HEK293 (cell line): ENCODE measurements around the gene KREMEN1.

Source experiments
- CTCF ChIA-PET: fragments of 350-600 bp; formaldehyde crosslinking; extraction: SDS; loops from one replicate; lab custom pipeline; 2021; ENCODE audit warnings: antibody characterized with exemption; lab: Yijun Ruan, JAX
- POLR2A ChIA-PET: fragments of 300-600 bp; formaldehyde crosslinking; extraction: SDS; loops from one replicate; lab custom pipeline; 2020; ENCODE audit warnings: antibody characterized with exemption, inconsistent platforms; lab: Yijun Ruan, JAX
- H3K27ac ChIP-seq: fragments of 200-500 bp; sonication (Bioruptor generic); 2 replicates; pipeline ENCODE4 v1.5.1; 2014; ENCODE audit warnings: low read depth, low read length, control low read depth, inconsistent platforms; ENCODE audit errors: extremely low read depth
- H3K36me3 ChIP-seq, 2 experiments: fragments of 200-500 bp in 1 of 2; sonication (Bioruptor generic) in 1 of 2; 1 replicate in 1 of 2; 2 replicates in 1 of 2; pipeline ENCODE4 v1.5.1; 2014 to 2017; ENCODE audit warnings: inconsistent platforms in 2 of 2, low read length in 2 of 2; ENCODE audit not compliant: control insufficient read depth in 2 of 2, insufficient read depth in 1 of 2
- H3K4me1 ChIP-seq: fragments of 200-500 bp; sonication (Bioruptor generic); 2 replicates; pipeline ENCODE4 v1.5.1; 2014; ENCODE audit warnings: mild to moderate bottlenecking, low read length, inconsistent platforms; ENCODE audit not compliant: control insufficient read depth, insufficient read depth
- H3K4me3 ChIP-seq: 2 replicates; pipeline ENCODE4 v1.5.1; 2011; ENCODE audit warnings: low read depth, mild to moderate bottlenecking, control low read depth, low read length, moderate library complexity
- H3K9me3 ChIP-seq: fragments of 200-500 bp; sonication (Bioruptor generic); 2 replicates; pipeline ENCODE4 v1.5.1; 2014; ENCODE audit warnings: low read depth, low read length, inconsistent platforms; ENCODE audit not compliant: control insufficient read depth, insufficient read depth
- BCL11A ChIP-seq: fragments of 450-650 bp; formaldehyde crosslinking; IDR thresholded peaks from 2 replicates; pipeline ENCODE4 v1.5.1; 2016; ENCODE audit warnings: low read depth, missing biosample characterization, missing genetic modification characterization
- KLF16 ChIP-seq: fragments of 450-650 bp; formaldehyde crosslinking; IDR thresholded peaks from 2 replicates; pipeline ENCODE4 v1.5.1; 2017; ENCODE audit warnings: missing biosample characterization, missing genetic modification characterization
- ZBTB1 ChIP-seq: fragments of 450-650 bp; formaldehyde crosslinking; IDR thresholded peaks from 2 replicates; pipeline ENCODE4 v1.5.1; 2016; ENCODE audit warnings: missing biosample characterization, missing genetic modification characterization
- ZBTB20 ChIP-seq: fragments of 450-650 bp; formaldehyde crosslinking; IDR thresholded peaks from 2 replicates; pipeline ENCODE4 v1.5.1; 2016; ENCODE audit warnings: missing biosample characterization, missing genetic modification characterization
- ZEB2 ChIP-seq: fragments of 450-650 bp; formaldehyde crosslinking; IDR thresholded peaks from 2 replicates; pipeline ENCODE4 v1.5.1; 2016; ENCODE audit warnings: missing biosample characterization, missing genetic modification characterization
- ZNF2 ChIP-seq: fragments of 450-650 bp; formaldehyde crosslinking; IDR thresholded peaks from 2 replicates; pipeline ENCODE4 v1.5.1; 2016; ENCODE audit warnings: missing biosample characterization, missing genetic modification characterization
- ZNF202 ChIP-seq: fragments of 450-650 bp; formaldehyde crosslinking; IDR thresholded peaks from 2 replicates; pipeline ENCODE4 v1.5.1; 2016; ENCODE audit warnings: missing biosample characterization, missing genetic modification characterization, borderline replicate concordance
- ZNF221 ChIP-seq: fragments of 450-650 bp; formaldehyde crosslinking; IDR thresholded peaks from 2 replicates; pipeline ENCODE4 v1.5.1; 2017; ENCODE audit warnings: missing biosample characterization, missing genetic modification characterization, borderline replicate concordance
- ZNF239 ChIP-seq: fragments of 450-650 bp; formaldehyde crosslinking; IDR thresholded peaks from 2 replicates; pipeline ENCODE4 v1.5.1; 2016; ENCODE audit warnings: missing biosample characterization, missing genetic modification characterization
- ZNF266 ChIP-seq: fragments of 450-650 bp; formaldehyde crosslinking; IDR thresholded peaks from 2 replicates; pipeline ENCODE4 v1.5.1; 2016; ENCODE audit warnings: missing biosample characterization, missing genetic modification characterization, low read depth
- ZNF423 ChIP-seq: fragments of 450-650 bp; formaldehyde crosslinking; IDR thresholded peaks from 2 replicates; pipeline ENCODE4 v1.5.1; 2016; ENCODE audit warnings: missing biosample characterization, missing genetic modification characterization
- ZNF473 ChIP-seq: fragments of 450-650 bp; formaldehyde crosslinking; IDR thresholded peaks from 2 replicates; pipeline ENCODE4 v1.5.1; 2017; ENCODE audit warnings: missing biosample characterization, missing genetic modification characterization
- ZNF600 ChIP-seq: fragments of 450-650 bp; formaldehyde crosslinking; IDR thresholded peaks from 2 replicates; pipeline ENCODE4 v1.5.1; 2016; ENCODE audit warnings: missing biosample characterization, missing genetic modification characterization
- ZNF623 ChIP-seq: fragments of 450-650 bp; formaldehyde crosslinking; IDR thresholded peaks from 2 replicates; pipeline ENCODE4 v1.5.1; 2016; ENCODE audit warnings: missing biosample characterization, missing genetic modification characterization
- ZNF626 ChIP-seq: fragments of 450-650 bp; sonication (Bioruptor Pico); formaldehyde crosslinking; IDR thresholded peaks from 2 replicates; pipeline ENCODE4 v1.5.1; 2018; ENCODE audit warnings: missing biosample characterization, missing genetic modification characterization, inconsistent platforms
- ZNF660 ChIP-seq: fragments of 450-650 bp; IDR thresholded peaks from 2 replicates; pipeline ENCODE4 v1.5.1; 2018; ENCODE audit warnings: missing biosample characterization, mild to moderate bottlenecking, missing genetic modification characterization
- ZNF768 ChIP-seq: fragments of 450-650 bp; formaldehyde crosslinking; IDR thresholded peaks from 2 replicates; pipeline ENCODE4 v1.5.1; 2018; ENCODE audit warnings: missing biosample characterization, mild to moderate bottlenecking, missing genetic modification characterization
- ZSCAN23 ChIP-seq: fragments of 450-650 bp; formaldehyde crosslinking; IDR thresholded peaks from 2 replicates; pipeline ENCODE4 v1.5.1; 2016; ENCODE audit warnings: missing biosample characterization, missing genetic modification characterization
- TF ChIP-seq, protein P1 (sequence below): fragments of 450-650 bp; formaldehyde crosslinking; IDR thresholded peaks from 2 replicates; pipeline ENCODE4 v1.5.1; 2016; ENCODE audit warnings: missing biosample characterization, missing genetic modification characterization, low read depth
- TF ChIP-seq, protein P2 (sequence below): fragments of 450-650 bp; formaldehyde crosslinking; IDR thresholded peaks from 2 replicates; pipeline ENCODE4 v1.5.1; 2017; ENCODE audit warnings: missing biosample characterization, missing genetic modification characterization
- TF ChIP-seq, protein P3 (sequence below): fragments of 450-650 bp; IDR thresholded peaks from 2 replicates; pipeline ENCODE4 v1.5.1; 2018; ENCODE audit warnings: missing biosample characterization, mild to moderate bottlenecking, missing genetic modification characterization
- TF ChIP-seq, protein P4 (sequence below): fragments of 450-650 bp; formaldehyde crosslinking; IDR thresholded peaks from 2 replicates; pipeline ENCODE4 v1.5.1; 2016; ENCODE audit warnings: missing biosample characterization, missing genetic modification characterization
- TF ChIP-seq, protein P5 (sequence below): fragments of 450-650 bp; formaldehyde crosslinking; IDR thresholded peaks from 2 replicates; pipeline ENCODE4 v1.5.1; 2016; ENCODE audit warnings: missing biosample characterization, missing genetic modification characterization
- TF ChIP-seq, protein P6 (sequence below): fragments of 450-650 bp; formaldehyde crosslinking; IDR thresholded peaks from 2 replicates; pipeline ENCODE4 v1.5.1; 2016; ENCODE audit warnings: missing biosample characterization, missing genetic modification characterization

The KREMEN1 gene

DNA sequence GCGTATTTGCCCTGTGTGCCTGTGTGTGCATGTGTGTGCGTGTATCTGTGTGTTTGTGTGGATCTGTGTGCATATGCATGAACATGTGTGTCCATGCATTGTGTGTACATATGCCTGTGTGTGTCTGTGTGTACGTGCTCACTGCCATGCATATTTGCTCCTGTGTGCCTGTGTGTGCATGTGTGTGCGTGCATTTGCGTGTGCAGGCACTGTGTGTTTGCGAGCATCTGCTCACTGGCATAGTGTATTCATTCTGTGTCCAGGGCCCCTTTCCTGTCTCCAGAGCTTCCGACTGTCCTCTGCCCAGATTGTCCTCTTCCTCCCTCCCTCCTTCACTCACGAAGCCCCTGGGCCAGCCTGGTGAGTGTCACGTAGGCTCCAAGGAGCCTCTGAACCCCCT is 138.6 kb downstream of the KREMEN1 start:
- Histone ChIP-seq H3K4me3 (no peak overlapping the region), H3K9me3 (no peaks in the 10 kb centered on the region), H3K36me3 (no peaks in the 10 kb centered on the region), H3K4me1 (no peaks in the 10 kb centered on the region), H3K27ac (no peak overlapping the region)
- TF ChIP-seq, protein P1, sequence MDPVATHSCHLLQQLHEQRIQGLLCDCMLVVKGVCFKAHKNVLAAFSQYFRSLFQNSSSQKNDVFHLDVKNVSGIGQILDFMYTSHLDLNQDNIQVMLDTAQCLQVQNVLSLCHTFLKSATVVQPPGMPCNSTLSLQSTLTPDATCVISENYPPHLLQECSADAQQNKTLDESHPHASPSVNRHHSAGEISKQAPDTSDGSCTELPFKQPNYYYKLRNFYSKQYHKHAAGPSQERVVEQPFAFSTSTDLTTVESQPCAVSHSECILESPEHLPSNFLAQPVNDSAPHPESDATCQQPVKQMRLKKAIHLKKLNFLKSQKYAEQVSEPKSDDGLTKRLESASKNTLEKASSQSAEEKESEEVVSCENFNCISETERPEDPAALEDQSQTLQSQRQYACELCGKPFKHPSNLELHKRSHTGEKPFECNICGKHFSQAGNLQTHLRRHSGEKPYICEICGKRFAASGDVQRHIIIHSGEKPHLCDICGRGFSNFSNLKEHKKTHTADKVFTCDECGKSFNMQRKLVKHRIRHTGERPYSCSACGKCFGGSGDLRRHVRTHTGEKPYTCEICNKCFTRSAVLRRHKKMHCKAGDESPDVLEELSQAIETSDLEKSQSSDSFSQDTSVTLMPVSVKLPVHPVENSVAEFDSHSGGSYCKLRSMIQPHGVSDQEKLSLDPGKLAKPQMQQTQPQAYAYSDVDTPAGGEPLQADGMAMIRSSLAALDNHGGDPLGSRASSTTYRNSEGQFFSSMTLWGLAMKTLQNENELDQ (tag by site-specific recombination): no peak
- no peak for TF ChIP-seq BCL11A (tag by site-specific recombination)
- TF ChIP-seq, protein P2, sequence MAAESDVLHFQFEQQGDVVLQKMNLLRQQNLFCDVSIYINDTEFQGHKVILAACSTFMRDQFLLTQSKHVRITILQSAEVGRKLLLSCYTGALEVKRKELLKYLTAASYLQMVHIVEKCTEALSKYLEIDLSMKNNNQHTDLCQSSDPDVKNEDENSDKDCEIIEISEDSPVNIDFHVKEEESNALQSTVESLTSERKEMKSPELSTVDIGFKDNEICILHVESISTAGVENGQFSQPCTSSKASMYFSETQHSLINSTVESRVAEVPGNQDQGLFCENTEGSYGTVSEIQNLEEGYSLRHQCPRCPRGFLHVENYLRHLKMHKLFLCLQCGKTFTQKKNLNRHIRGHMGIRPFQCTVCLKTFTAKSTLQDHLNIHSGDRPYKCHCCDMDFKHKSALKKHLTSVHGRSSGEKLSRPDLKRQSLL: no peak
- TF ChIP-seq ZSCAN23 (tag by site-specific recombination): no peak
- TF ChIP-seq ZNF623: no peak
- TF ChIP-seq ZNF423 (tag by site-specific recombination): no peak
- TF ChIP-seq, protein P3, sequence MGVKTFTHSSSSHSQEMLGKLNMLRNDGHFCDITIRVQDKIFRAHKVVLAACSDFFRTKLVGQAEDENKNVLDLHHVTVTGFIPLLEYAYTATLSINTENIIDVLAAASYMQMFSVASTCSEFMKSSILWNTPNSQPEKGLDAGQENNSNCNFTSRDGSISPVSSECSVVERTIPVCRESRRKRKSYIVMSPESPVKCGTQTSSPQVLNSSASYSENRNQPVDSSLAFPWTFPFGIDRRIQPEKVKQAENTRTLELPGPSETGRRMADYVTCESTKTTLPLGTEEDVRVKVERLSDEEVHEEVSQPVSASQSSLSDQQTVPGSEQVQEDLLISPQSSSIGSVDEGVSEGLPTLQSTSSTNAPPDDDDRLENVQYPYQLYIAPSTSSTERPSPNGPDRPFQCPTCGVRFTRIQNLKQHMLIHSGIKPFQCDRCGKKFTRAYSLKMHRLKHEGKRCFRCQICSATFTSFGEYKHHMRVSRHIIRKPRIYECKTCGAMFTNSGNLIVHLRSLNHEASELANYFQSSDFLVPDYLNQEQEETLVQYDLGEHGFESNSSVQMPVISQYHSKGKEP (tag by site-specific recombination): no peak
- no peak for TF ChIP-seq ZNF600 (tag by site-specific recombination)
- no peak for TF ChIP-seq ZNF2 (tag by site-specific recombination)
- no peak for TF ChIP-seq ZNF660 (tag by site-specific recombination)
- TF ChIP-seq KLF16 (tag by site-specific recombination): no peak
- TF ChIP-seq, protein P4, sequence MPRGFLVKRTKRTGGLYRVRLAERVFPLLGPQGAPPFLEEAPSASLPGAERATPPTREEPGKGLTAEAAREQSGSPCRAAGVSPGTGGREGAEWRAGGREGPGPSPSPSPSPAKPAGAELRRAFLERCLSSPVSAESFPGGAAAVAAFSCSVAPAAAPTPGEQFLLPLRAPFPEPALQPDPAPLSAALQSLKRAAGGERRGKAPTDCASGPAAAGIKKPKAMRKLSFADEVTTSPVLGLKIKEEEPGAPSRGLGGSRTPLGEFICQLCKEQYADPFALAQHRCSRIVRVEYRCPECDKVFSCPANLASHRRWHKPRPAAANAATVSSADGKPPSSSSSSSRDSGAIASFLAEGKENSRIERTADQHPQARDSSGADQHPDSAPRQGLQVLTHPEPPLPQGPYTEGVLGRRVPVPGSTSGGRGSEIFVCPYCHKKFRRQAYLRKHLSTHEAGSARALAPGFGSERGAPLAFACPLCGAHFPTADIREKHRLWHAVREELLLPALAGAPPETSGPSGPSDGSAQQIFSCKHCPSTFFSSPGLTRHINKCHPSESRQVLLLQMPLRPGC: no peak
- TF ChIP-seq ZNF768 (tag by site-specific recombination): no peak
- no peak for TF ChIP-seq ZNF221 (tag by site-specific recombination)
- TF ChIP-seq ZBTB1 (tag by site-specific recombination): no peak
- ChIA-PET POLR2A (no interaction called here), CTCF (interaction anchor here (0.7 kb wide), 1 partner anchor 12 kb away, joined by 3 read pairs; no protein-coding TSS in a partner anchor)

DNA sequence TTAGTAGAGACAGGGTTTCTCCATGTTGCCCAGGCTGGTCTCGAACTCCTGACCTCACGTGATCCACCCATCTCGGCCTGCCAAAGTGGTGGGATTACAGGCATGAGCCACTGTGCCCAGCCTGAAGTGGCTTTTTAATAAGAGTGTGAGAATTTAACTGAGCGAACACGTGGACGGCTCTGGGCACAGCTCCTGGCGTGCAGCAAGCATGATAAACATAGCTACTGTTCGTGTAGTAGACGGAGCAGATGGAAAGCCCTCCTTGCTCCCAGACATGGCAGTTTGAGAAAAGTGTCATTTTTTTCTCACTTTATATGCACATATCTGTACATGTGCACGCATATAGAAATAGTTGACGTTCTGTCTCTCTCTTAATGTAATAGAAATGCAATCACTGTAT is 139.9 kb downstream of the KREMEN1 start:
- CTCF ChIA-PET: interaction anchor here (0.9 kb wide), 1 partner anchor 33 kb away, joined by 3 read pairs; no protein-coding TSS in a partner anchor
- POLR2A ChIA-PET: no interaction called here
- H3K4me1 ChIP-seq: no peaks in the 10 kb centered on the region
- no peaks in the 10 kb centered on the region for H3K9me3 ChIP-seq
- no peak overlapping the region for H3K27ac ChIP-seq
- no peak overlapping the region for H3K4me3 ChIP-seq
- no peaks in the 10 kb centered on the region for H3K36me3 ChIP-seq
- TF ChIP-seq ZNF239 (no peak), ZNF473 (no peak), ZBTB20 (no peak), KLF16 (tag by site-specific recombination) (no peak), ZEB2 (tag by site-specific recombination) (no peak), ZNF266 (no peak), ZNF202 (tag by site-specific recombination) (no peak), ZNF626 (no peak)
- TF ChIP-seq, protein P5, sequence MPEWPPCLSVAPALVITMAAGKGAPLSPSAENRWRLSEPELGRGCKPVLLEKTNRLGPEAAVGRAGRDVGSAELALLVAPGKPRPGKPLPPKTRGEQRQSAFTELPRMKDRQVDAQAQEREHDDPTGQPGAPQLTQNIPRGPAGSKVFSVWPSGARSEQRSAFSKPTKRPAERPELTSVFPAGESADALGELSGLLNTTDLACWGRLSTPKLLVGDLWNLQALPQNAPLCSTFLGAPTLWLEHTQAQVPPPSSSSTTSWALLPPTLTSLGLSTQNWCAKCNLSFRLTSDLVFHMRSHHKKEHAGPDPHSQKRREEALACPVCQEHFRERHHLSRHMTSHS (tag by site-specific recombination): no peak
- TF ChIP-seq, protein P6, sequence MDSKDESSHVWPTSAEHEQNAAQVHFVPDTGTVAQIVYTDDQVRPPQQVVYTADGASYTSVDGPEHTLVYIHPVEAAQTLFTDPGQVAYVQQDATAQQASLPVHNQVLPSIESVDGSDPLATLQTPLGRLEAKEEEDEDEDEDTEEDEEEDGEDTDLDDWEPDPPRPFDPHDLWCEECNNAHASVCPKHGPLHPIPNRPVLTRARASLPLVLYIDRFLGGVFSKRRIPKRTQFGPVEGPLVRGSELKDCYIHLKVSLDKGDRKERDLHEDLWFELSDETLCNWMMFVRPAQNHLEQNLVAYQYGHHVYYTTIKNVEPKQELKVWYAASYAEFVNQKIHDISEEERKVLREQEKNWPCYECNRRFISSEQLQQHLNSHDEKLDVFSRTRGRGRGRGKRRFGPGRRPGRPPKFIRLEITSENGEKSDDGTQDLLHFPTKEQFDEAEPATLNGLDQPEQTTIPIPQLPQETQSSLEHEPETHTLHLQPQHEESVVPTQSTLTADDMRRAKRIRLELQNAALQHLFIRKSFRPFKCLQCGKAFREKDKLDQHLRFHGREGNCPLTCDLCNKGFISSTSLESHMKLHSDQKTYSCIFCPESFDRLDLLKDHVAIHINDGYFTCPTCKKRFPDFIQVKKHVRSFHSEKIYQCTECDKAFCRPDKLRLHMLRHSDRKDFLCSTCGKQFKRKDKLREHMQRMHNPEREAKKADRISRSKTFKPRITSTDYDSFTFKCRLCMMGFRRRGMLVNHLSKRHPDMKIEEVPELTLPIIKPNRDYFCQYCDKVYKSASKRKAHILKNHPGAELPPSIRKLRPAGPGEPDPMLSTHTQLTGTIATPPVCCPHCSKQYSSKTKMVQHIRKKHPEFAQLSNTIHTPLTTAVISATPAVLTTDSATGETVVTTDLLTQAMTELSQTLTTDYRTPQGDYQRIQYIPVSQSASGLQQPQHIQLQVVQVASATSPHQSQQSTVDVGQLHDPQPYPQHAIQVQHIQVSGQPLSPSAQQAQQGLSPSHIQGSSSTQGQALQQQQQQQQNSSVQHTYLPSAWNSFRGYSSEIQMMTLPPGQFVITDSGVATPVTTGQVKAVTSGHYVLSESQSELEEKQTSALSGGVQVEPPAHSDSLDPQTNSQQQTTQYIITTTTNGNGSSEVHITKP (tag by site-specific recombination): no peak
